ENCODE data around the gene EIF2S3. TPM values are rescaled to one million over a fixed set of nuclear protein-coding genes. Genes with fewer than 3 reads are reported as not detected.
A peak's percentile ranks its signal among the peaks of the same experiment; 100 is the strongest.
"Not testable (repeated sequence)": the region's sequence is repeated elsewhere in the genome, so short reads cannot be mapped to it uniquely, and the experiment has no call there.

EIF2S3 gene
- total RNA-seq, 2 experiments from 2014 or later, result 282 to 295 TPM

GRCh38 chrX:24024819-24025740 lies 29.7 kb upstream of the EIF2S3 start:
- peak; percentile 91 for DNase-seq
- no peaks in the 10 kb centered on the region for H3K27me3 Mint-ChIP-seq
- H3K4me3 Mint-ChIP-seq, result peak overlapping the region; percentile 80
- H3K27ac Mint-ChIP-seq, result no peak overlapping the region
- ChIA-PET CTCF (interaction anchor here (0.5 to 4.2 kb wide), 7 partner anchors 10 to 243 kb away, joined by 3 to 36 read pairs (median 3); partner anchors contain the start of genes APOO, CXorf58 and EIF2S3), POLR2A (interaction anchor here (0.8 to 3.9 kb wide), 4 partner anchors 10 to 118 kb away, joined by 3 to 22 read pairs (median 10); partner anchors contain the start of genes APOO, CXorf58 and EIF2S3)
- H3K36me3 Mint-ChIP-seq, result peaks cover 7% of the 10 kb centered on the region
- intact Hi-C loops (cut with micrococcal nuclease), result loop anchor here (1.0 to 5.0 kb wide), 6 partner anchors 11 to 243 kb away; partner anchors contain the start of genes APOO, EIF2S3 and SAT1
- peaks cover 25% of the 10 kb centered on the region for H3K4me1 Mint-ChIP-seq (ENCODE audit: low read depth)
- H3K9me3 Mint-ChIP-seq, result no peaks in the 10 kb centered on the region

GRCh38 chrX:24025741-24026403 lies 28.9 kb upstream of the EIF2S3 start:
- H3K27me3 Mint-ChIP-seq, result no peaks in the 10 kb centered on the region
- no peak for DNase-seq
- peaks cover 19% of the 10 kb centered on the region for H3K4me1 Mint-ChIP-seq (ENCODE audit: low read depth)
- intact Hi-C loops (cut with micrococcal nuclease), result loop anchor here (1.0 to 5.0 kb wide), 4 partner anchors 28 to 244 kb away; partner anchors contain the start of genes APOO, EIF2S3 and SAT1
- ChIA-PET CTCF (interaction anchor here (0.5 to 4.2 kb wide), 8 partner anchors 11 to 244 kb away, joined by 3 to 36 read pairs (median 3); partner anchors contain the start of genes APOO, CXorf58 and EIF2S3), POLR2A (interaction anchor here (0.8 to 3.9 kb wide), 4 partner anchors 10 to 118 kb away, joined by 3 to 22 read pairs (median 10); partner anchors contain the start of genes APOO, CXorf58 and EIF2S3)
- peak overlapping the region; percentile 84 for H3K4me3 Mint-ChIP-seq
- H3K36me3 Mint-ChIP-seq, result peaks cover 7% of the 10 kb centered on the region
- no peaks in the 10 kb centered on the region for H3K9me3 Mint-ChIP-seq
- H3K27ac Mint-ChIP-seq, result peak overlapping the region; percentile 93

- intact Hi-C loops (cut with micrococcal nuclease), result loop anchor here (5.0 kb wide), 1 partner anchor 244 kb away; the partner anchor contains the start of gene SAT1
Observed at GRCh38 chrX:24026432-24026831, 28.3 kb upstream of the EIF2S3 start.

GRCh38 chrX:24027086-24027485 lies 27.7 kb upstream of the EIF2S3 start, which contains the start of gene KLHL15:
Gene KLHL15, minus strand, starts transcription at chrX:24027186. Its CDS starts 20,493 bp downstream, at chrX:24006693.
- ChIA-PET POLR2A (interaction anchor here (0.7 to 2.3 kb wide), 2 partner anchors 13 to 27 kb away, joined by 3 to 22 read pairs; partner anchors contain the start of gene EIF2S3), CTCF (interaction anchor here (1.1 to 4.2 kb wide), 4 partner anchors 27 to 233 kb away, joined by 3 to 36 read pairs (median 10); partner anchors contain the start of genes APOO, CXorf58 and EIF2S3)
- Mint-ChIP-seq H3K4me3 (peak within 1 kb of the TSS; percentile 84), H3K27ac (peak within 1 kb of the TSS; percentile 93), H3K27me3 (no peaks in the 10 kb centered on the region), H3K4me1 (ENCODE audit: low read depth) (peaks cover 7% of the 10 kb centered on the region), H3K9me3 (no peaks in the 10 kb centered on the region), H3K36me3 (peaks cover 3% of the 10 kb centered on the region)
- intact Hi-C loops (cut with micrococcal nuclease), result loop anchor here (5.0 kb wide), 1 partner anchor 245 kb away; the partner anchor contains the start of gene SAT1
- no peak for DNase-seq

More at GRCh38 chrX:24026432-24026831, 28.3 kb upstream of the EIF2S3 start:
- peaks cover 13% of the 10 kb centered on the region for H3K4me1 Mint-ChIP-seq (ENCODE audit: low read depth)
- no peak for DNase-seq
- H3K9me3 Mint-ChIP-seq, result no peaks in the 10 kb centered on the region
- H3K27ac Mint-ChIP-seq, result peak overlapping the region; percentile 93
- peak overlapping the region; percentile 84 for H3K4me3 Mint-ChIP-seq
- POLR2A ChIA-PET, result interaction anchor here (0.8 to 3.9 kb wide), 3 partner anchors 9 to 28 kb away, joined by 3 to 22 read pairs (median 14); partner anchors contain the start of gene EIF2S3
- H3K27me3 Mint-ChIP-seq, result no peaks in the 10 kb centered on the region
- CTCF ChIA-PET, result interaction anchor here (1.0 to 4.2 kb wide), 5 partner anchors 28 to 233 kb away, joined by 3 to 36 read pairs (median 3); partner anchors contain the start of genes APOO, CXorf58 and EIF2S3
- H3K36me3 Mint-ChIP-seq, result peaks cover 7% of the 10 kb centered on the region

- POLR2A ChIA-PET, result interaction anchor here (0.7 to 1.3 kb wide), 2 partner anchors 14 to 26 kb away, joined by 3 read pairs; no protein-coding TSS in a partner anchor
- Mint-ChIP-seq H3K9me3 (no peaks in the 10 kb centered on the region), H3K27ac (no peak overlapping the region), H3K27me3 (no peaks in the 10 kb centered on the region), H3K36me3 (peaks cover 3% of the 10 kb centered on the region), H3K4me3 (no peak overlapping the region), H3K4me1 (ENCODE audit: low read depth) (peaks cover 5% of the 10 kb centered on the region)
- DNase-seq, result no peak
- CTCF ChIA-PET, result no interaction called here
- intact Hi-C loops (cut with micrococcal nuclease), result loop anchor here (5.0 kb wide), 1 partner anchor 246 kb away; the partner anchor contains the start of gene SAT1
Observed at GRCh38 chrX:24027985-24028384, 26.8 kb upstream of the EIF2S3 start.

GRCh38 chrX:24030597-24030996 lies 24.2 kb upstream of the EIF2S3 start:
- intact Hi-C loops (cut with micrococcal nuclease), result no loop called here
- no peak for DNase-seq
- H3K9me3 Mint-ChIP-seq, result no peaks in the 10 kb centered on the region
- no peak overlapping the region for H3K27ac Mint-ChIP-seq
- ChIA-PET POLR2A (no interaction called here), CTCF (interaction anchor here (1.1 kb wide), 1 partner anchor 21 kb away, joined by 4 read pairs; no protein-coding TSS in a partner anchor)
- H3K27me3 Mint-ChIP-seq, result no peaks in the 10 kb centered on the region
- H3K4me3 Mint-ChIP-seq, result no peak overlapping the region
- H3K36me3 Mint-ChIP-seq, result no peaks in the 10 kb centered on the region
- peaks cover 2% of the 10 kb centered on the region for H3K4me1 Mint-ChIP-seq (ENCODE audit: low read depth)

GRCh38 chrX:24034485-24034884 lies 20.3 kb upstream of the EIF2S3 start:
- no peak for DNase-seq
- intact Hi-C loops (cut with micrococcal nuclease), result no loop called here
- Mint-ChIP-seq H3K27me3 (no peaks in the 10 kb centered on the region), H3K4me1 (ENCODE audit: low read depth) (no peaks in the 10 kb centered on the region), H3K9me3 (no peaks in the 10 kb centered on the region), H3K4me3 (no peak overlapping the region), H3K27ac (no peak overlapping the region), H3K36me3 (no peaks in the 10 kb centered on the region)
- ChIA-PET CTCF (interaction anchor here (0.8 to 1.1 kb wide), 2 partner anchors 133 to 322 kb away, joined by 3 read pairs; no protein-coding TSS in a partner anchor), POLR2A (interaction anchor here (0.7 kb wide), 1 partner anchor 227 kb away, joined by 3 read pairs; no protein-coding TSS in a partner anchor)

GRCh38 chrX:24037729-24038128 lies 17.0 kb upstream of the EIF2S3 start:
- intact Hi-C loops (cut with micrococcal nuclease), result no loop called here
- H3K4me3 Mint-ChIP-seq, result no peak overlapping the region
- H3K27me3 Mint-ChIP-seq, result no peaks in the 10 kb centered on the region
- H3K4me1 Mint-ChIP-seq (ENCODE audit: low read depth), result no peaks in the 10 kb centered on the region
- CTCF ChIA-PET, result interaction anchor here (0.6 kb wide), 1 partner anchor 286 kb away, joined by 3 read pairs; no protein-coding TSS in a partner anchor
- H3K27ac Mint-ChIP-seq, result no peak overlapping the region
- POLR2A ChIA-PET, result no interaction called here
- H3K9me3 Mint-ChIP-seq, result no peaks in the 10 kb centered on the region
- no peak for DNase-seq
- H3K36me3 Mint-ChIP-seq, result no peaks in the 10 kb centered on the region

- H3K36me3 Mint-ChIP-seq; H3K9me3 Mint-ChIP-seq; intact Hi-C loops (cut with micrococcal nuclease); POLR2A ChIA-PET; H3K27me3 Mint-ChIP-seq; H3K27ac Mint-ChIP-seq; H3K4me3 Mint-ChIP-seq; CTCF ChIA-PET; DNase-seq; H3K4me1 Mint-ChIP-seq (ENCODE audit: low read depth): not testable (repeated sequence)
Observed at GRCh38 chrX:24046060-24046459, 8.7 kb upstream of the EIF2S3 start.

GRCh38 chrX:24049643-24050042 lies 5.1 kb upstream of the EIF2S3 start:
- H3K27ac Mint-ChIP-seq; H3K36me3 Mint-ChIP-seq; POLR2A ChIA-PET; H3K9me3 Mint-ChIP-seq; H3K27me3 Mint-ChIP-seq; DNase-seq; H3K4me3 Mint-ChIP-seq; H3K4me1 Mint-ChIP-seq (ENCODE audit: low read depth); CTCF ChIA-PET: not testable (repeated sequence)
- intact Hi-C loops (cut with micrococcal nuclease), result loop anchor here (5.0 to 10.0 kb wide), 3 partner anchors 37 to 385 kb away; partner anchors contain the start of gene PRDX4
